ENCODE data around the gene HTRA2.

Gene HTRA2

GRCh38 chr2:74500578-74500946 lies 29.2 kb upstream of the HTRA2 start:
- DNase-seq (ENCODE audit: low read depth, low spot score) = no peak

- DNase-seq (ENCODE audit: low read depth, low spot score) = peak; percentile 10
These were observed 28.2 kb upstream of the HTRA2 start for GRCh38 chr2:74501335-74502071.

GRCh38 chr2:74502147-74502719 lies 27.5 kb upstream of the HTRA2 start:
- peak; percentile 29 for DNase-seq (ENCODE audit: low read depth, low spot score)

GRCh38 chr2:74502720-74503505 lies 26.8 kb upstream of the HTRA2 start:
- peak; percentile 82 for DNase-seq (ENCODE audit: low read depth, low spot score)

GRCh38 chr2:74503506-74504475 lies 25.9 kb upstream of the HTRA2 start:
- no peak for DNase-seq (ENCODE audit: low read depth, low spot score)

- DNase-seq (ENCODE audit: low read depth, low spot score) = no peak
These were observed 25.1 kb upstream of the HTRA2 start for GRCh38 chr2:74504591-74504990.

GRCh38 chr2:74505448-74506246 lies 24.1 kb upstream of the HTRA2 start:
- no peak for DNase-seq (ENCODE audit: low read depth, low spot score)

- DNase-seq (ENCODE audit: low read depth, low spot score) = peak; percentile 99
These were observed 22.4 kb upstream of the HTRA2 start, which contains the start of gene PCGF1 for GRCh38 chr2:74507145-74507925. Gene PCGF1 (minus strand): TSS chr2:74507695. CDS start chr2:74507668, 27 bp downstream.

- no peak for DNase-seq (ENCODE audit: low read depth, low spot score)
These were observed 21.7 kb upstream of the HTRA2 start for GRCh38 chr2:74507926-74508520.

- no peak for DNase-seq (ENCODE audit: low read depth, low spot score)
These were observed 19.5 kb upstream of the HTRA2 start for GRCh38 chr2:74510272-74510671.

GRCh38 chr2:74511104-74511989 lies 18.4 kb upstream of the HTRA2 start:
- no peak for DNase-seq (ENCODE audit: low read depth, low spot score)

GRCh38 chr2:74512744-74513604 lies 16.8 kb upstream of the HTRA2 start:
- DNase-seq (ENCODE audit: low read depth, low spot score) = no peak

- peak; percentile 45 for DNase-seq (ENCODE audit: low read depth, low spot score)
These were observed 15.9 kb upstream of the HTRA2 start for GRCh38 chr2:74513605-74514367.

- peak; percentile 34 for DNase-seq (ENCODE audit: low read depth, low spot score)
These were observed 15.1 kb upstream of the HTRA2 start, which contains the start of gene TLX2 for GRCh38 chr2:74514368-74515270. Gene TLX2 (plus strand): TSS chr2:74514450. CDS start chr2:74514807, 357 bp downstream.

GRCh38 chr2:74515271-74515980 lies 14.3 kb upstream of the HTRA2 start:
- peak; percentile 70 for DNase-seq (ENCODE audit: low read depth, low spot score)

Measured in ELF-1 (cell line).